CD4-positive, alpha-beta T cell (primary cell): ENCODE measurements around the gene CALN1. TPM values are rescaled to one million over a fixed set of nuclear protein-coding genes. Genes with fewer than 3 reads are reported as not detected.

Source experiments
- ATAC-seq: fragments of 200-7000 bp; cut with Tn5 transposase; one replicate; pipeline ENCODE4 v1.10.0; 2022; ENCODE audit warnings: mild to moderate bottlenecking; ENCODE audit not compliant: poor library complexity
- CTCF ChIA-PET: fragments of 350-600 bp; sonication (Branson Sonifier 250); formaldehyde crosslinking; loops from one replicate; lab custom pipeline; 2021; ENCODE audit warnings: antibody characterized with exemption, inconsistent platforms; lab: Charles Lee
- POLR2A ChIA-PET: fragments of 350-600 bp; sonication (Branson Sonifier 250); formaldehyde crosslinking; loops from one replicate; lab custom pipeline; 2021; ENCODE audit warnings: antibody characterized with exemption, inconsistent platforms; lab: Charles Lee
- DNase-seq, 14 experiments: peaks; one replicate each; pipeline ENCODE4 v3.0.0-alpha.2; 2013 to 2020; ENCODE audit warnings: mixed read lengths in 2 of 14
- H3K27ac ChIP-seq, 2 donors: one replicate each; pipeline versions ENCODE4 v1.5.1 to v1.7.0; 2013; ENCODE audit warnings: low read length in 2 of 2, low read depth in 1 of 2, mild to moderate bottlenecking in 1 of 2
- H3K27me3 ChIP-seq, 2 experiments: 1 replicate in 1 of 2; 2 replicates in 1 of 2; pipeline versions ENCODE4 v1.6.1 to v1.7.0; 2013; ENCODE audit warnings: low read length in 2 of 2, control low read depth in 1 of 2, mild to moderate bottlenecking in 1 of 2, moderate library complexity in 1 of 2; ENCODE audit not compliant: insufficient read depth in 2 of 2, control insufficient read depth in 1 of 2
- H3K36me3 ChIP-seq: one replicate; pipeline ENCODE4 v1.6.1; 2013; ENCODE audit warnings: low read length, control low read depth; ENCODE audit not compliant: insufficient read depth
- H3K4me1 ChIP-seq: one replicate; pipeline ENCODE4 v1.6.1; 2013; ENCODE audit warnings: low read length, control low read depth; ENCODE audit not compliant: insufficient read depth
- H3K4me3 ChIP-seq: one replicate; pipeline ENCODE4 v1.5.1; 2013; ENCODE audit warnings: mild to moderate bottlenecking, low read length, moderate library complexity
- H3K9me3 ChIP-seq, 2 experiments: 1 replicate in 1 of 2; 2 replicates in 1 of 2; pipeline versions ENCODE4 v1.6.1 to v1.7.0; 2013; ENCODE audit warnings: low read length in 2 of 2, mild to moderate bottlenecking in 2 of 2, control low read depth in 1 of 2, moderate library complexity in 1 of 2; ENCODE audit not compliant: control insufficient read depth in 1 of 2, insufficient read depth in 1 of 2
- H3K27ac Mint-ChIP-seq: one replicate; pipeline ENCODE4 v1.8.0; 2020; ENCODE audit warnings: mixed read lengths
- H3K27me3 Mint-ChIP-seq: one replicate; pipeline ENCODE4 v1.8.0; 2021; ENCODE audit warnings: mixed read lengths
- H3K36me3 Mint-ChIP-seq: one replicate; pipeline ENCODE4 v1.8.0; 2021; ENCODE audit warnings: low read depth, mixed read lengths
- H3K4me1 Mint-ChIP-seq: one replicate; pipeline ENCODE4 v1.8.0; 2021; ENCODE audit warnings: low read depth, mixed read lengths
- H3K4me3 Mint-ChIP-seq: one replicate; pipeline ENCODE4 v1.8.0; 2020; ENCODE audit warnings: mild to moderate bottlenecking, mixed read lengths
- H3K9me3 Mint-ChIP-seq: one replicate; pipeline ENCODE4 v1.8.0; 2020; ENCODE audit warnings: mixed read lengths
- CTCF ChIP-seq: fragments of 200-600 bp; IDR thresholded peaks from one replicate; pipeline ENCODE4 v1.8.0; 2022; ENCODE audit warnings: antibody characterized with exemption, mild to moderate bottlenecking
- intact Hi-C, 2 experiments: fragments of 100-400 bp; cut with DNase I in 1 of 2; cut with micrococcal nuclease in 1 of 2; formaldehyde crosslinking; loops; one replicate each; pipeline versions ENCODE4 v1.15.1 to v1.9.0; 2023 to 2025; cut with DNase I, micrococcal nuclease
- total RNA-seq, 174 experiments: library from RNA in 2 of 174; stranded (reverse) in 2 of 174; gene quantifications; one replicate each; pipeline ENCODE4 v1.2.3 and lab custom pipeline; 2021 to 2026

CALN1 gene
- total RNA-seq, 2 experiments from 2014 or later, result 0.06 TPM; not detected in 1

DNA sequence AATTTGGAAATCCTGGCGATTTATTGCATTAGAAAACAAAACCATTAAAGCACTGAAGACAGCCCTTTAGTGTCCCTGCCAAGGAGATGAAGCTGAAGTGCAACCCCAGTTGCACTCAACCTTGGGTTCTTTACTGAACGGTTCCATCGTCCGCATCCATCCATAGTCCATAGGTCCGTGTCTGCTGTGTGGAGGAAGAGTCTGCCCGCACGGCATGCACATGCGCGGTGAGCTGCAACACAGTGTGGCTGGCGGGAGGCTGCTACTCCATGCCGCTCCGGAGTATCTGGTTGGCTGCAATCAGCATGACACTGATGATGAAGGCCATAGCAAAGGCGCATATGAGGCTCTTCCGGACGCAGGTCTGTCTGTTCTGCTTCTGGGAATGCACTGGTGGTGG lies 624.6 kb downstream of the CALN1 start:
- Mint-ChIP-seq H3K36me3 (no peaks in the 10 kb centered on the region), H3K4me3 (no peak overlapping the region), H3K4me1 (no peaks in the 10 kb centered on the region), H3K27ac (no peak overlapping the region), H3K9me3 (peaks cover 13% of the 10 kb centered on the region), H3K27me3 (no peaks in the 10 kb centered on the region)
- no peak for TF ChIP-seq CTCF
- no peak overlapping the region for H3K27ac ChIP-seq
- intact Hi-C loops, result no loop called here
- no peak overlapping the region for H3K4me3 ChIP-seq
- POLR2A ChIA-PET, result no interaction called here
- H3K9me3 ChIP-seq, result peaks cover 7 to 39% of the 10 kb centered on the region in 2 experiments
- no peak for DNase-seq
- H3K4me1 ChIP-seq, result no peaks in the 10 kb centered on the region
- no peak for ATAC-seq
- H3K36me3 ChIP-seq, result no peaks in the 10 kb centered on the region
- no peaks in the 10 kb centered on the region for H3K27me3 ChIP-seq
- CTCF ChIA-PET, result no interaction called here

- Mint-ChIP-seq H3K27me3 (no peaks in the 10 kb centered on the region), H3K27ac (no peak overlapping the region), H3K9me3 (peaks cover 13% of the 10 kb centered on the region), H3K4me3 (no peak overlapping the region), H3K36me3 (no peaks in the 10 kb centered on the region), H3K4me1 (no peaks in the 10 kb centered on the region)
- Histone ChIP-seq H3K36me3 (no peaks in the 10 kb centered on the region), H3K9me3 (peaks cover 12 to 29% of the 10 kb centered on the region in 2 experiments), H3K4me1 (no peaks in the 10 kb centered on the region), H3K4me3 (no peak overlapping the region), H3K27ac (no peak overlapping the region), H3K27me3 (no peaks in the 10 kb centered on the region)
- DNase-seq (no peak), ATAC-seq (no peak)
- no peak for TF ChIP-seq CTCF
- intact Hi-C loops, result no loop called here
- CTCF ChIA-PET, result no interaction called here
- POLR2A ChIA-PET, result no interaction called here
These were observed 626.9 kb downstream of the CALN1 start for GRCh38 chr7:71785216-71785615.

DNA sequence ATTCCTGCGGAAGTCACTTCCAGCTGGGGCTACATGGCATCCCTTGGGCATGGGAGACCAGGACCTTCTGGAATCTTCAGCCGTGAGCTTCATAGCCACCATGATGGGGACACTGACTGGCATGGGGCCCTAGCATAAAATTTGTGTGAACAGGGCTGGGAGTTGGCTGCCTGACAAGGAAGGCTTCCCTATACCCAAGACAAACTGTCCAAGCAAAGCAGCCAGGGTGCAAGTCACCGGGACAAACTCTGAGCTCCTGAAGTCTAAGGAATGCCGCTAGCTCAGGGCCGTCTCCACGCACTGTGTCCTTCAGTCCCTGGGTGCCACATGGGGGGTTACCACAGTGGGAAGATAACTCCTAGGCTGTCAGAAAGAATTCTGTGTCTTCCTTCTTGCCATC lies 627.4 kb downstream of the CALN1 start:
- Histone ChIP-seq H3K4me1 (no peaks in the 10 kb centered on the region), H3K27ac (no peak overlapping the region), H3K9me3 (peaks cover 12 to 29% of the 10 kb centered on the region in 2 experiments), H3K36me3 (no peaks in the 10 kb centered on the region), H3K4me3 (no peak overlapping the region), H3K27me3 (no peaks in the 10 kb centered on the region)
- H3K4me1 Mint-ChIP-seq, result no peaks in the 10 kb centered on the region
- no peak for TF ChIP-seq CTCF
- no peaks in the 10 kb centered on the region for H3K36me3 Mint-ChIP-seq
- ATAC-seq (no peak), DNase-seq (no peak)
- CTCF ChIA-PET, result no interaction called here
- H3K9me3 Mint-ChIP-seq, result peaks cover 13% of the 10 kb centered on the region
- no peak overlapping the region for H3K4me3 Mint-ChIP-seq
- intact Hi-C loops, result no loop called here
- no peak overlapping the region for H3K27ac Mint-ChIP-seq
- POLR2A ChIA-PET, result no interaction called here
- no peaks in the 10 kb centered on the region for H3K27me3 Mint-ChIP-seq
